DND-41 (cell line): Measurements from ENCODE around the gene HSP90AB1.

Experiments used
- EZH2 ChIP-seq: IDR thresholded peaks from 3 replicates; pipeline ENCODE4 v1.6.1; 2012; ENCODE audit warnings: borderline replicate concordance, low read depth, mild to moderate bottlenecking, moderate library complexity, low read length, inconsistent platforms; ENCODE audit not compliant: severe bottlenecking
- TF ChIP-seq, protein P1 (sequence below): IDR thresholded peaks from 2 replicates; pipeline ENCODE4 v1.5.1; 2012; ENCODE audit warnings: borderline replicate concordance, low read length, moderate library complexity, mild to moderate bottlenecking; ENCODE audit not compliant: poor library complexity, severe bottlenecking; ENCODE audit errors: extremely low read depth

DNA sequence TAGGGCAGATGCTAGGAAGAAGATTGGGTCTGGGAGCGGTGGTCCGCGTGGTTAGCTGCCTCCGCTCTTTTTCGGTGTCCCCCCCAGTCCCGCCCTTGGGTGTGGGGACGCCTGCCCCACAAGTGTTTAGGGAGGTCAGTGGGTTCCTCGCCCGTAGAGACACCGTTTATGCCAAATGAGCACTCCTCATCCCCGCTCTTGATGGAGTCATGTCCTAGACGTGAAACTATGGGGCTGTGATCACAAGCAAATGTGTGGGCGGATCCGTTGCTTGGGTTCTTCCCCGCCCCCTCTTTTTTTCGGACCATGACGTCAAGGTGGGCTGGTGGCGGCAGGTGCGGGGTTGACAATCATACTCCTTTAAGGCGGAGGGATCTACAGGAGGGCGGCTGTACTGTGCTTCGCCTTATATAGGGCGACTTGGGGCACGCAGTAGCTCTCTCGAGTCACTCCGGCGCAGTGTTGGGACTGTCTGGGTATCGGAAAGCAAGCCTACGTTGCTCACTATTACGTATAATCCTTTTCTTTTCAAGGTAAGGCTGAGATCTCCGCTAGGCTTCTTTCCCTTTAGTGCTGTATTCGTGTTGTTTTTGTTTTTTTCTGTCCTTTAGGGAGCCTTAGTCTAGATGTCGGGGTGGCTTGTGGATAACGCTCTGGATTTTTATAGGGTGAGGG lies at the start of gene HSP90AB1:
- TF ChIP-seq EZH2, result no peak
- TF ChIP-seq, protein P1, sequence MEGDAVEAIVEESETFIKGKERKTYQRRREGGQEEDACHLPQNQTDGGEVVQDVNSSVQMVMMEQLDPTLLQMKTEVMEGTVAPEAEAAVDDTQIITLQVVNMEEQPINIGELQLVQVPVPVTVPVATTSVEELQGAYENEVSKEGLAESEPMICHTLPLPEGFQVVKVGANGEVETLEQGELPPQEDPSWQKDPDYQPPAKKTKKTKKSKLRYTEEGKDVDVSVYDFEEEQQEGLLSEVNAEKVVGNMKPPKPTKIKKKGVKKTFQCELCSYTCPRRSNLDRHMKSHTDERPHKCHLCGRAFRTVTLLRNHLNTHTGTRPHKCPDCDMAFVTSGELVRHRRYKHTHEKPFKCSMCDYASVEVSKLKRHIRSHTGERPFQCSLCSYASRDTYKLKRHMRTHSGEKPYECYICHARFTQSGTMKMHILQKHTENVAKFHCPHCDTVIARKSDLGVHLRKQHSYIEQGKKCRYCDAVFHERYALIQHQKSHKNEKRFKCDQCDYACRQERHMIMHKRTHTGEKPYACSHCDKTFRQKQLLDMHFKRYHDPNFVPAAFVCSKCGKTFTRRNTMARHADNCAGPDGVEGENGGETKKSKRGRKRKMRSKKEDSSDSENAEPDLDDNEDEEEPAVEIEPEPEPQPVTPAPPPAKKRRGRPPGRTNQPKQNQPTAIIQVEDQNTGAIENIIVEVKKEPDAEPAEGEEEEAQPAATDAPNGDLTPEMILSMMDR, result no peak
